SK-MEL-5 (cell line): Measurements from ENCODE around the gene DPYSL4. TPM values are rescaled to one million over a fixed set of nuclear protein-coding genes. Genes with fewer than 3 reads are reported as not detected.

Experiments used
- DNase-seq: peaks from one replicate; pipeline ENCODE4 v3.0.0-alpha.2; 2016; ENCODE audit warnings: low read depth, low spot score
- in situ Hi-C: cut with HindIII; loops from 2 replicates; pipeline ENCODE4 v1.10.0; 2016; ENCODE audit warnings: low sequenced_read_pairs, high pct_unique_total_duplicates, low pct_unique_long_range_greater_than_20kb
- total RNA-seq: library from RNA; depleted of rRNA; stranded (reverse); fragments of >200 nt; shearing (Covaris generic); gene quantifications from 2 replicates; pipeline ENCODE4 v1.2.3, GENCODE V29; 2014

The DPYSL4 gene
- total RNA-seq, 1 experiment from 2014 or later = 2.5 TPM

DNA sequence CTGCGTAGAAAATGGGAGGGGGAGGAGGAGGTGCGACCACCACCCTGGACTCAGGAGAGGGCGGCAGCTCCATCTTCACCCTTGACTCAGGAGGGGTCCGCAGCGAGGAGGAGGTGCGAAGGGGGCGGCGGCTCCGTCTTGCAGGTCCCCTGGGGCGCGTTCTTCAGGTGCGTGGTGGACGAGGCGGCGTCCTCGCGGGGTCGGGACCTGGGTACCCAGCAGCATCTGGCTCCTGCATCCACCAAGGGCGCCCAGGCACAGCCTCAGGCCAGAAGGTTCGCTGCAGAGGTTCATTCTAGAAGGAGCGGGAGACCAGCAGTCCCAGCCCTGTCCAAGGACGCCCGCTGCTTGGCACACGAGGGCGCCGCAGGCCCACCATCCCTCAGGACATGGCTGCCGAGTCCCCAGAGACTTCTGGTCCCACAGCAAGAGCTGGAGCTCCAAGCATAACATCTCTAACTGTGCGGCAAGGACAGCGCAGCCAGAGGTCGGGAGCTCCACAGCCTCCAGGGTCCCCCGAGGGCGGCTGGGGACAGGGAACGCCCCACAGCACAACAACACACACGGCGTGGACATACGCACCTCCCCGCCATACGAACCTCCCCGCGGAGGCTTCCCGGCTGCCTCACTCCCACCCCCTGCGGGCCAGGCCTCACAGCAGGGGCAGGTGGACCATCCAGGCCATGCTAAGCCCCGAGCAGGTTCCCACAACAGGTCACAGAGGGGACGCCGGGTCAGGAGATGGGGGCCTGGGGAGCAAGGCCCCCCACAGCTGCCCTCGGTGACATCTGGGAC, 16.8 kb upstream of the DPYSL4 start:
- no peak for DNase-seq
- in situ Hi-C loops = no loop called here

DNA sequence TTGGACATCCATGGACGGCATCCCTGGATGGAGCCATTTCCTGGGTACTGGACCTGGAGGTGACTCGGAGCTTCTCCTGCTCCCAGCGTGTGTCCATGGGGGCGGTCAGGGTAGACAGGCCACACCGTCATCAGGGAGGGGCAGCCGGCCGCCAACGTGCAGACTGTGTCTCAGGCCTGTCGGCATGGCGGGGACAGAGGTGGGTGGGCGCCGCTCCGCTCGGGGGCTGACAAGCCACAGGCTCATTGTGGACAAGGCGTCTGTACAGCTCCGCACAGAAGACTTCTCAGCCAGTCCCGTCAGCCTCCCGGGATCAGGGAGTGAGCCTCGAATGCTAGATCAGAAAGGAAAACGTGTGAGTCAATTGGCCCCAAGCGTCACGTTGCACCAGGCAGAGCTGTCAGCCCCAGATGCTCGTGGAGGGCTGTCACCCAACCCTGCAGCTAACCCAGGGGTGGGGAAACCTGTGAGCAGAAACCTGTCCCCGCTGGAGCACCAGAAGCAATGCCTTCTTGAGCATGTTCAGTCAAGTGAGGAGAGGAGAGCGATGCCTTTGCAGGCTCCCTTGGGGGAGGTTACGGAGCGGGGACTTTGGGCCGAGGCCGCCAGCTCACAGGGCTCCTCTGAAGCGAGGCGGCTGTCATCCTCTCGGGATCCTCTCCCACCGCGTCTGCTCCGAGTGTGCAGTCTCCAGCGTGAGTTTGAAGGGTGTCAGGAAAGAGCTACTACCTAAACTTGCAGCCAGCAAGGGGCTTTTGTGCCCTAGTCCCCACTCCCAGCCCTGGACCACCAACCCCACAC, 16.0 kb upstream of the DPYSL4 start:
- in situ Hi-C loops = no loop called here
- DNase-seq = no peak

DNA sequence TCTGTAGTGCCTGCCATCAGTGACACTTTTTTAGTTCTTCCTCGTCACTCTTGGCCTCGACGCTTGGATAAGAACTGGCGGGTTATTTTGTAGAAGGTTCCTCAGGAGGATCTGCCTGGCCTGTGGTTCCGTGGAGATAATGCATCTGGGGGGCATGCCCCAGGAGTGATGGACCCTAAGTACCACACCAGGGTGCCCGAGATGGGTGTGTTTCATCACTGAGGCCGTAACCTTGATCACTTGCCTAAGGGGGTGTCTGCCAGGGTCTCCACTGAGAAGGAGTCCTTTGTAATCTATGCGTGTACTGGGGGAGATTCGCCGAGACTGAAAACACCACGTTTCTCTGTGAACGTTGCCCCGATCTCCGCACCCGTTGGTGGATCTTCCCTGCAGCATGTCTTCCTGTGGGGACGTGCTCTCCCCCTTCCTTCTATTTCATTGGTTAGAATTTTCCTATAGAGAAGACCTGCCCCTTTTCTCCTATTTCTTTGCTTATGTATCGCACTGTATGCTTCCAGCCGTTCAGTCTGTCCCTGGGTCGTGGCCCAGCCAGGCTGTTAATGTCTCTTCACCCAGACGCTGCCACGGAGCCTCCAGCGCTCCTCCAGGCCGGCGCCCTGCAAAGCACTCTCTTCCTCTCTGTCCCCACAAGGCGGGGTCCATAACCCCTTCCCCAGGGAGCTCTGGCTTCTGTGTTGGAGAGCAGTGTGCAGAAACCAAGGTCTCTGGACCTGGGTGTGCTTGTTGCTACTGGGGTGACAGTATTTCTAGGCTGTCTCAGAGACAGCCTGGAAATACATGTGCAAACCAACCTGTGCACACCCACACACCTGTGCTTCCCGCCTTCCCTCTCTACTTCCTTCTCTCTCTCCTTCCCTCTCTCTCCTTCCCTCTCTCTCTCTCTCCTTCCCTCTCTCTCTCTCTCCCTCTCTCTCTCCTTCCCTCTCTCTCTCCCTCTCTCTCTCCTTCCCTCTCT, 14.4 kb upstream of the DPYSL4 start:
- in situ Hi-C loops = no loop called here
- DNase-seq = no peak

DNA sequence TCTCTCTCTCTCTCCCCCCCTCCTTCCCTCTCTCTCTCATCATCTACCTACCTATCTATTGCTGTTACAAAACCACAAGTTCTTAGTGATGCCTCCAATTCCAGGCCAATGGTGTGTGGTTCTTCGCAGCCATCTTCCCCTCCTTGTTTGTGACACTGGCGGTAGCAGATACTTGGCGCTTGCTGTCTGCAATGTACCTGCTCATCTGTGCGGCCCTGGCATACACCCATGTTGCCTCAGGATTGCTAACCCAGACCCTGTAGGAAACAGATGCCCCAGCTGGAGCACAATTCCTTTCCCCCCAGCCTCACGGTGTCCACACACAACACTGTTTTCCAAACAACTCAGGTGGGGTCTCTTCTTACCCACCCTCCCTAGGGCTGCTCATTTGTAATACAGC, 13.6 kb upstream of the DPYSL4 start:
- no peak for DNase-seq
- in situ Hi-C loops = no loop called here

DNA sequence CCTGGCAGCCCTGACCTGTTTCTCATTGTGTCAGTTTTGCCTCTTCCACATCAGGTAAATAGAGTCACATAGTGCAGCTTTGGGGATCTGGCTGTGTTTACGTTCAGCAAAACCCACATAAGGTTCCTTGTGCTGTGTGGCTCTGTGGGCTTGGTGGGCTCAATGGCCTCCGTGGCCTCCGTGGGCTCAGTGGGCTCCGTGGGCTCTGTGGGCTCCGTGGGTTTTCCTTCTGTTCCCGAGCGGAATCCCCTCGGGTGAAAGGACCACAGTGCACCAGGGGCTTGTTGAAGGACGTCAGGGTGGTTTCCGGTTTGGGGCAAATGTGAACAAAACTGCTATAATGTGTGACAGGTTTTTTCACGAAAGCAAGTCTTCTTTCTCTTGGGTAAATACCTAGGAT, 12.5 kb upstream of the DPYSL4 start:
- no peak for DNase-seq
- in situ Hi-C loops = no loop called here

DNA sequence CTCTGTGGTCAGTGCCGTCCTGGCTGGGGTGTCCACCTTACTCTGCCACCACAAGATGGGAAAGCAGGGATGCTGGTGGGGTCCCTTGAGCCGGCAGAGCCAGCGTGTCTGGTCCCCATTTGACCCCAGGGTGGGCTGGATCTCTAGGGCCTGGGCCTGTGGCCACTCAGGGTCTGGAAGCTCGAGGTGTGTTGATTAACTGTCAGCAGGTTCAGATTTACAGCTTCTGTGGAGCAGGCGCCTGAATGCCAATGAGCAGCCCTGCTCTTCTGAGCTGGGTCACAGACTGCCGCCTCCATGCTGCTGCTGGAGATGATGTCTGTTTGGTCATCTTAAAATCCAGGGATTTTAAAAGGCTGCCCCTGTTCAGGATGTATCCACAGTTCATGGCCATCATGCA, 11.3 kb upstream of the DPYSL4 start:
- in situ Hi-C loops = no loop called here
- no peak for DNase-seq

DNA sequence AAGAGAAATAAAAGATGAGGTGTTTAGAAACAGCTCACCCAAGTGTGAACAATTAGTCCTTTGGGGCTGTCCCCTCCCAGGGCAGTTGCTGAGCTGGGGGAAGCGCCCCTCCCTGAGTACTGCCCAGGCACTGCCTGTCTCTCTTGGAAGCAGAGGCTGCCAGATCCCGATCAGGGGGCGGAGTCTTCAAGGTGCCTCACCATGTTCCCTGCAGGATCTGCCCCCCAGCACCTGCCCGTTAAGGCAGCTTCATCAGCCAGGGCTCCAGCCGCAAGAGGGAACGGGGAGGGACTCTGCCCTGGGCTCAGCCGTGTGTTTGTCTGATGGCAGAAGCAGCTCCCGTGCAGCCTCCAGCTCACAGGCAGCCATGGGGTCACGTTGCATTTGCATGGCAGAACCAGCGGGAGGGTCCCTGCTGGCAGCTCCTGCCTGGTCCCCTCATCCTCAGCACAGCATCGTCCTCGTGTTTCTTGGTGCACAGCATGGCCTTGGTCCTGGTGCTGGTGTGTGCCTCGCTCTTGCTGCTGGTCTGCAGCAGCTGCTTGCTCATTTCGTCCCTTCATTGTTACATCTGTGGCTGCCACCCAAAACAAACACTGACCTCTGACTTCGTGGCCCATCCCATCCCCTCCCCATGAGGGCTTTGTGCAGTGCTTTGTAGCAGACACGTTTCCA, 10.7 kb upstream of the DPYSL4 start:
- no peak for DNase-seq

DNA sequence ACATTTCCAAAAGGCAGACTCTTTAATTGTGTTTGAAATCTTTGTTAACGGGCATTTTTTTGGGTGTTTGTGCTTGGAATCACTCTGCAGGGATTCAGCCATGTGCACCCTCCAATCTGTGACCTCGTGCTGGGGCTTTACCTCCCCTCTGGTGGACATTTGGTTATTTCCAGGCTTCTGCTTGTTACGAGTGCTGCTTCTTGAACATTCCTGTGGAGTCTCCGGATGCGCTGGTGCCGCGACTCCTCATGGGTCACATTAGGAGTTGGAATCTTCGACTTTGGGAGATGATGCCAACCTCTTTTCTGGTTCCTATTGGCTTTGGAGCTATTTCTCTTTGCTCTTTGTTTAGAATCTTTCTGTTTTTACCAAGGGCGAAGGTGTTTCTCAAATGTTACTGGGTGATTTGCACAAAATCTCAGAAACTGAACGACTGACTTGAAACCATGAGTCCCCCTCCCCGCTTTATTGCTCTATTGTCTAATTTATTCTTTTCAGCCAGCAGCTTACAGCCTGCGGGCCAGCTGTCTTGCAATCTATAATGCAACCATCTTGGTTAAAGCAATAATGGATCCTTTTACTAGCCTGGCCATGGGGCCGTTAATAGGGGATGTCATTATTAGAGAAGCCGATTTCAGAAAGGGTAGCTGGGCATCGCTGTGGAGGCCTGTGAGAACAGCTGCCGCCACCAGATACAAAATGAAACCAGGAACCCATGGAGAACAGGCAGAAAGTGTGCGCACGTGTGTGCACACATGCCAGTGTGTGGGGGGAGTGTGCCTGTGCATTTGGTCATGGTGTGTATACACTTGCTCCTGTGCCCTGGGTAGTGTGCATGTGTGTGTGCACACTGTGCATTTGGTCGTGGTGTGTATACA, 9.9 kb upstream of the DPYSL4 start:
- no peak for DNase-seq
- in situ Hi-C loops = no loop called here

More for the DNA sequence above, 10.7 kb upstream of the DPYSL4 start:
- in situ Hi-C loops = no loop called here

DNA sequence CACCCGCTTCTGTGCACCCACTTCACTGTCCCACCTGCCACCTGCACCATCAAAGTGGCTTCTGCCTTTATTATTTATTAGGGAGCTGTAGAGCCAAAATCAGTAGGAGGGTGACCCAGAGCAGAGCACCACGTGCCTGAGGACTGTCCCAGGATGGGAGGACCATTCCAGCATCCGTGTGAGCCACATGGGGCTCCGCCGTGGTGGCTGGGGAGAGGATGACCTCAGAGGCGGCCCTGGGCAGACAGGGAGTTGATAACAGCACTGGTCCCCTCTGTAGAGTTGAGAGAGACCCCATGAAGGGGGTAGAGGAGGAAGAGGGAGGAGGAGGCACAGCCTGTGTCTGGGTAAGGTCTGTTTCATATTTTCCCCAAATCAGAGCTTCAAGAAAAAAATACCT, 8.7 kb upstream of the DPYSL4 start:
- in situ Hi-C loops = no loop called here
- DNase-seq = no peak

DNA sequence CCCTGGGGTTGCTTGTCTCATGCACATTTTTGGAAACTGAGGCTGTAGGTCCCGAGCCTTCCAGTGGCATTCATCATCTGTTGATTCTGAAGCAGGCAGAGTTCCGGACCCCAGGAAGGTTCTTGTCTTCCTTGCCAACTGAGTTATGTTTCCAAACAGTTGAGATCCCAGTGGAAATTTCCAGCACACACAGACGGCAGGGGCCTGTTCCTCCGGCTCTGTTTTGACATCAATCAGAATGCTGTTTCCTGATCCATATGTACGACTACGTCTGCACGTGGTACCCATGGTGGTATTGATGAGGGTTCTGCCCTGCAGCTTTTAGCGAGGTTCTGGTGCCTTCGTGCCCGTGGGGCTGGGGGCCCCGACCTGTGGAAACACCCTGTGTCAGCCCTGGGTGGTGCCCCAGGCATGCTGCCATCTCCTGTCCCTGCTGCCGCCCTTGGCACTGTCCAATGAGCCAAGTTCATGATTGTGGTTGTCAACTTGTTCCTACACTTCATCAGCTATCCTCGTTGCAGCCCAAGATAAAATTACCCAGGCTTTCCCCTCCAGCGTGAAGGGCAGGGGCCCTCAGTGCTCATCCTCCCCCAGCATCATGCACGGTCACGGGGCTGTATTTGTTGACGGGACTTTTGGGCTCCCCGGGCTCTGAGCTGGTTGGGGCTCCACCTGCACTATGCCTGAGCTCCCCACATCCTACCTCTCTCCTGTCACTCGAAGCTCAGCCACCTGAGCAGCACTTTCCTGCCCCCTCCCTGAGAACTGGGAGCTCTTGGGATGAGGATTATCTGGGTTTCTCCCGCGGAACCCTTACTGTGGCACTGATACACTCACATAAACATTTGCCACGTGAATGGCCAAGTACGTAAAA, 7.8 kb upstream of the DPYSL4 start:
- in situ Hi-C loops = no loop called here

DNA sequence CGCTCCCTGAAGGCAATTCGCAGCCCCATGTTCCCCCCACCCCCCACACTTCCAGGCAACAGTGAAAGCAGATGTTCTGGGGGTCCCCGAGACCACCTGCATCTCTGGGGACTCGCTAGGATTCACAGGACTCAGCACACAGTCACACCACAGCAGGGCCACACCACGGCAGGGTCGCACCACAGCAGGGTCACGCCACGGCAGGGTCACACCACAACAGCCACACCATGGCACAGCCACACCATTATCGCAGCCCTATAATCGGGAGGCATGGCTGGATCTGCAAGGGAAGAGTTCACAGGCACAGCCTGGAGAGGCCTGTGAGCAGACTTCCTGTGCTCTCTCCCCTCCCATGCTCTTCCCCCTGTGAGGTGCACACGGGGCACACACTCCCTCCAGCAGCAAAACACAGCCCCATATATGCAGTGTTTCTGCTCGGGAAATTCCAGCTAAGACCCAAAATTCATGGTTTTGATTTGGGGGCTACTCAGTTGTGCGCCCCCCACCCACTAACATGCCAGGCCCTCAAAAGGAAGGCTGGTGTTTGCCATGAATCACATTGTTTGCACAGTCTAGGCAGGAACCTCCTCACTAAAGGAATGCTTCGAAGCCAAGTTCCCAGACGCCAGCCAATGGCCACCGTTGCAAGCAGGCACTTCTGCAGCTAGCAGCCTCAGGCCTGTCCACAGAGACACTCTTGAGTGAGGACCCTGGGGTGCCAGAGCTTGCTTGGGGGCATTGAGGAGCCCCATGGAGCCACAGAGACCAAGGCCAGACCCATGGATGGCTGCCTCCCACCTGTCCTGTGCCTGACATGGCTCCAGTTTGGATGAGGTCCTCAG, 7.0 kb upstream of the DPYSL4 start:
- DNase-seq = no peak
- in situ Hi-C loops = no loop called here

More for the DNA sequence above, 7.8 kb upstream of the DPYSL4 start:
- DNase-seq = no peak

DNA sequence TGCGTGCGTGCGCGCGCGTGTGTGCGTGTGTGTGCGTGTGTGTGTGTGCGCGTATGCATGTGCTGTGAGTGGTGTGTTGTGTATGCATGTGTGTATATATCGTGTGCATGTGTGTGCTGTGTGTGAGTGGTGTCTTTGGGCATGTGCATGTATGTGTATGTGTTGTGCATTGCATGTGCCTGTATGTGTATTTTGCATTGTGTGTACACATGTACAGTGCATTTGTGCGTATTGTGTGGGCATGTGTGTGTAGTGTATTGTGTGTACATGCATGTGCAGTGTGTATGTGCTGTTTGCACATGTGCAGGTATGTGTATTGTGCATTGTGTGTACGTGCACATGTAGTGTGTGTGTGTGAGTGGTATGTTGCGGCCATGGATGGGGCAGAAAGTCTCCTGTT, 6.0 kb upstream of the DPYSL4 start:
- in situ Hi-C loops = no loop called here
- no peak for DNase-seq

DNA sequence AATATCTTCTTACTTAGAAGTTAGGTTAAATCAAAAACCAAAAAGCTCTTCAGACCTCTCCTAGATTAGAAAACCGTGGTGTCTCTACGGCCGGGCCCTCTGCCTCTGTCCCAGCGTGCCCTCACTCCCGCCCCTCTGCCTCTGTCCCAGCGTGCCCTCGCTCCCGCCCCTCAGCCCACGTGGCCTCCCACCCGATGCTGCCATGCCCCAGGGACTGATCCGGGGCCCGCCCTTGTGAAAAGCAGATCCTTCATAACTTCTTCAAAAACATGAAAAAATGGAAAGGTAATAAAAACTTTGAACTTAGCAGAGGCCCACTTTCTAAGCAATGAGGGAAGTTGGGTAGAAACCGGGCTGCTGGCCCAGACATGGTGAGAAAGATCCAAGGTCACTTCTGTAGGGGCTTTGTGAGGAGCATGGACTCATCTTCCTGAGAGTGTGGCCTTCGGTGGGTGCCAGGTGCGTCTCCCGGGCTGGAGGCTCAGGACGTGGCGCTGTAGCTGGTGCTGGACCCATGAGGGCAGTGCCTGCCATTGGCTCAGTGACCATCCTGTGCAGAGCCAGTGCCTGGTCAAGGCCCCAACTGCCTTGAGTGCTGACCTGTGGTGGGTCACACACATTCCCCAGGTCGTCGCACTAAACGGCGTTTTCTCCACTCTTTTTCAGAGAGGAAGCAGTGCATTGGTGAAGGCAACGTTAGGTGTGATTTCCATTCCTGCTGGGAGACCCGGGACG, 4.9 kb upstream of the DPYSL4 start:
- in situ Hi-C loops = no loop called here
- no peak for DNase-seq

DNA sequence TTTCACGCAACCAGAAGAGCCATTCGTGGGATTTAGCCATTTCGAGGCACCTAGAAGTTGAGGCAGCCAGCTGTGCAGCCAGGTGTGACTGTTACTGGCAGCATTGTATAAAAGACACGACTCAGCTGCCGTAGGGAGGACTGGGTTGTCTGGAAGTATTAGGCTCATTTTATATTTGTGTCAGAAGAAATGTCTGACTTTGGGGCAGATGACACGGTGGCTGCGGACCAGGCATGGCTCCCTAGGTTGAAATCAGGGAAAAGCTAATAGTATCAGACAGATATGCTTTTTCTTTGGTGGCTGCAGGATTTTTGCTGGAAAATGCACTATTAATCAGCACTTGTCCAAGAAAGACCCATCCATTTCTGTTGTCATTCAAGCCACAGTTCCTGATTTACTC, 4.2 kb upstream of the DPYSL4 start:
- DNase-seq = no peak
- in situ Hi-C loops = no loop called here
